A549 (cell line): ENCODE data around the gene MAP3K12.

Source experiments
- CEBPB ChIP-seq, 2 experiments: fragments of >200 bp in 1 of 2; sonication (Bioruptor Twin) in 1 of 2; formaldehyde crosslinking in 1 of 2; IDR thresholded peaks; 2 replicates each; pipeline ENCODE4 v1.6.1; 2012 to 2016
- CHD2 ChIP-seq: fragments of 150-350 bp; IDR thresholded peaks from 2 replicates; pipeline ENCODE4 v1.6.1; 2014; ENCODE audit warnings: low read length; ENCODE audit not compliant: partially characterized antibody
- CTCF ChIP-seq: fragments of >200 bp; sonication (Bioruptor Twin); formaldehyde crosslinking; IDR thresholded peaks from 3 replicates; pipeline ENCODE4 v1.5.1; 2016
- ELK1 ChIP-seq: fragments of 150-350 bp; IDR thresholded peaks from 2 replicates; pipeline ENCODE4 v1.6.1; 2014; ENCODE audit warnings: low read depth, mild to moderate bottlenecking, low read length
- MAFK ChIP-seq: fragments of 450-650 bp; IDR thresholded peaks from 2 replicates; pipeline ENCODE4 v1.6.1; 2014; ENCODE audit not compliant: partially characterized antibody
- MAX ChIP-seq: IDR thresholded peaks from 2 replicates; pipeline ENCODE4 v1.6.1; 2012
- POLR2A ChIP-seq: IDR thresholded peaks from 2 replicates; pipeline ENCODE4 v1.6.1; 2012; ENCODE audit warnings: mild to moderate bottlenecking, low read length
- USF2 ChIP-seq: fragments of 450-650 bp; IDR thresholded peaks from 2 replicates; pipeline ENCODE4 v1.6.1; 2014; ENCODE audit warnings: antibody characterized with exemption
- ZSCAN20 ChIP-seq: fragments of 250-450 bp; sonication (Bioruptor Pico); IDR thresholded peaks from 2 replicates; pipeline ENCODE4 v1.8.0; 2022; ENCODE audit warnings: mild to moderate bottlenecking, moderate library complexity

- TF ChIP-seq ELK1 (no peak), CHD2 (no peak), MAX (no peak), USF2 (no peak), MAFK (no peak), CEBPB (IDR thresholded peaks at IDR 0.05) (peak; percentile 76 to 84; a peak in 3 of 4 replicates), ZSCAN20 (no peak), POLR2A (peak; percentile 75), CTCF (no peak; the same call in 2 of the 3 replicates)
Measured at GRCh38 chr12:53500142-53500775, 1.0 kb upstream of the MAP3K12 start.
